ENCODE data around the gene TPGS2.

Gene TPGS2

GRCh38 chr18:36851202-36851590 is 22.4 kb upstream of the TPGS2 start:
- H3K79me2 ChIP-seq (ENCODE audit: insufficient read depth, low read length) = no peaks in the 10 kb centered on the region
- H4K20me1 ChIP-seq (ENCODE audit: low read depth, low read length) = no peaks in the 10 kb centered on the region
- H3K9ac ChIP-seq (ENCODE audit: low read length) = no peak overlapping the region
- H3K36me3 ChIP-seq (ENCODE audit: low read length) = peaks cover 23% of the 10 kb centered on the region; the same call in 1 of the 2 replicates
- no peaks in the 10 kb centered on the region for H3K27me3 ChIP-seq (ENCODE audit: low read length)
- H2AFZ ChIP-seq (ENCODE audit: low read depth, low read length, severe bottlenecking) = no peak overlapping the region
- TF ChIP-seq EZH2phosphoT487 (conservative IDR thresholded peaks at IDR 0.05; ENCODE audit: low read length) (no peak), CTCF (IDR thresholded peaks at IDR 0.05; ENCODE audit: insufficient read depth, low read length, poor library complexity, severe bottlenecking) (no peak)
- H3K4me3 ChIP-seq (ENCODE audit: insufficient read depth, low read length, poor library complexity, severe bottlenecking) = no peak overlapping the region
- no peaks in the 10 kb centered on the region; the same call in 1 of the 2 replicates for H3K9me3 ChIP-seq (ENCODE audit: insufficient read depth, low read length)
- H3K27ac ChIP-seq (ENCODE audit: low read depth, low read length) = no peak overlapping the region
- no peaks in the 10 kb centered on the region for H3K9me2 ChIP-seq (replicated peaks; ENCODE audit: insufficient read depth, low read length)
- H3K4me2 ChIP-seq (ENCODE audit: low read depth, low read length, poor library complexity, severe bottlenecking) = no peak overlapping the region
- no peaks in the 10 kb centered on the region for H3F3A ChIP-seq (ENCODE audit: insufficient read depth)

- Histone ChIP-seq H3K36me3 (ENCODE audit: low read length) (peaks cover 23% of the 10 kb centered on the region; the same call in 1 of the 2 replicates), H3F3A (ENCODE audit: insufficient read depth) (no peaks in the 10 kb centered on the region), H3K4me3 (ENCODE audit: insufficient read depth, low read length, poor library complexity, severe bottlenecking) (no peak overlapping the region), H3K9me2 (replicated peaks; ENCODE audit: insufficient read depth, low read length) (no peaks in the 10 kb centered on the region), H4K20me1 (ENCODE audit: low read depth, low read length) (no peaks in the 10 kb centered on the region), H3K79me2 (ENCODE audit: insufficient read depth, low read length) (no peaks in the 10 kb centered on the region), H3K9ac (ENCODE audit: low read length) (no peak overlapping the region), H3K27ac (ENCODE audit: low read depth, low read length) (no peak overlapping the region), H2AFZ (ENCODE audit: low read depth, low read length, severe bottlenecking) (no peak overlapping the region), H3K4me2 (ENCODE audit: low read depth, low read length, poor library complexity, severe bottlenecking) (no peak overlapping the region), H3K27me3 (ENCODE audit: low read length) (no peaks in the 10 kb centered on the region), H3K9me3 (ENCODE audit: insufficient read depth, low read length) (no peaks in the 10 kb centered on the region; the same call in 1 of the 2 replicates)
- TF ChIP-seq CTCF (IDR thresholded peaks at IDR 0.05; ENCODE audit: insufficient read depth, low read length, poor library complexity, severe bottlenecking) (no peak), EZH2phosphoT487 (conservative IDR thresholded peaks at IDR 0.05; ENCODE audit: low read length) (no peak)
Observed at GRCh38 chr18:36850527-36851201, 21.9 kb upstream of the TPGS2 start.

GRCh38 chr18:36849288-36850006 is 20.6 kb upstream of the TPGS2 start:
- H3K27ac ChIP-seq (ENCODE audit: low read depth, low read length) = no peak overlapping the region
- TF ChIP-seq CTCF (IDR thresholded peaks at IDR 0.05; ENCODE audit: insufficient read depth, low read length, poor library complexity, severe bottlenecking) (no peak), EZH2phosphoT487 (conservative IDR thresholded peaks at IDR 0.05; ENCODE audit: low read length) (no peak)
- no peak overlapping the region for H3K4me2 ChIP-seq (ENCODE audit: low read depth, low read length, poor library complexity, severe bottlenecking)
- peaks cover 21% of the 10 kb centered on the region; the same call in 1 of the 2 replicates for H3K36me3 ChIP-seq (ENCODE audit: low read length)
- no peak overlapping the region for H3K9ac ChIP-seq (ENCODE audit: low read length)
- H3K4me3 ChIP-seq (ENCODE audit: insufficient read depth, low read length, poor library complexity, severe bottlenecking) = no peak overlapping the region
- H3K9me3 ChIP-seq (ENCODE audit: insufficient read depth, low read length) = no peaks in the 10 kb centered on the region; the same call in 1 of the 2 replicates
- H3F3A ChIP-seq (ENCODE audit: insufficient read depth) = no peaks in the 10 kb centered on the region
- H3K79me2 ChIP-seq (ENCODE audit: insufficient read depth, low read length) = no peaks in the 10 kb centered on the region
- H4K20me1 ChIP-seq (ENCODE audit: low read depth, low read length) = no peaks in the 10 kb centered on the region
- no peak overlapping the region for H2AFZ ChIP-seq (ENCODE audit: low read depth, low read length, severe bottlenecking)
- H3K27me3 ChIP-seq (ENCODE audit: low read length) = no peaks in the 10 kb centered on the region
- no peaks in the 10 kb centered on the region for H3K9me2 ChIP-seq (replicated peaks; ENCODE audit: insufficient read depth, low read length)

All from SU-DHL-6 (cell line).